ENCODE results near the gene NUCKS1.

NUCKS1 gene

DNA sequence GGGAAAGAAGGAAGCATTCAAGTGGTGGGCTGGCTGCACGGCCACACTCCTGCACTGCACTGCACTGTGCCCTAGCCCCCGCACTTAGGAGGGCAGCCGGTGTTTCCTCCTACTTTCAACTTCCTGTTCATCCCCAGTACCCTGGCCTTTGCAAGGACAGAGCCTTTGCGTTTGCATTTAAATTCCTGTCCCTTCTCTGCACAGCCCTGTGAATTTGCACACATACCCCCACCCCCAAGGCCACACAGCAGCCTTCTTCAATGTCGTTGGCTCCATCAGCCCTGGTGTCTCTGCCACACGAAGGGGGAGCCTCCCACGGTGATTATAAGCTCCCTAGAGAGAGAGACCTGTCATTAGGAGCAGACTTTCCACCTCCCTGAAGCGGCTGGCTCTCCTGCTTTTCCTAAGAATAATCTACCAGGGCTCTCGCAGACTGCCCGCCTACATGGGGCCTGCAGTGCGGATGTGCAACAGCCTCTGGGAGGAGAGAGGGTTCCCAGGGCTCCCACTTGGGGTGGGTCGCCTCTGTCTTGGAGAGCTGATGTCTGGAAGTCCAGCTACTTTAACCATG, 56.5 kb downstream of the NUCKS1 start:
- DNase-seq = no peak

- DNase-seq = no peak
Observed at GRCh38 chr1:205692423-205692822, 57.6 kb downstream of the NUCKS1 start.

DNA sequence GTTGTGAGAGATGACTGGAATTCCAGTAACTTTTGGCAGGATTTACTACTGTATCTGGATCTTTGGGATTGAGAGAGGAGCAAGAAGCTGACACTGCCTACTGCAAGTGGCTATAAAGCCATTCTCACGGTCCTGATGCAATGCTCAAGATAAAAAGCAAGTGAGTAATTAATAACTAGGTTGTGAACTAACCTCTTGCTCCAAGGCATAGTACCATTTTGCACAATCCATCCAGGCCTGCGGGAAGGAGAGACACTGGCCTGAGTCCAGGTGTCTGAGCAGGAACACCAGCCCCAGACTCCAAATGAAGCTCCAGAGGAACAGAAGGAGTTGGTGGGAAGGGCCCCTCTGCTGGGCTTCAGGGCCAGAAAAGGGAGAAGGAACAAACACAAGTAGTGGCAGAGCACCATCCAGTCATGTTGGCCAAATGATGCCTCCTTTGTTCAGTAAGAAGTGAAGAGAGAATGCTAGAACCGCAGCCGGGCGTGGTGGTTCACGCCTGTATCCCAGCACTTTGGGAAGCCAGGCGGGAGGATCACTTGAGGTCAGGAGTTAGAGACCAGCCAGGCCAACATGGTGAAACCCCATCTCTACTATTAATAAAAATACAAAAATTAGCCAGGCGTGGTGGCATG, 59.7 kb downstream of the NUCKS1 start:
- no peak for DNase-seq

- no peak for DNase-seq
Observed at GRCh38 chr1:205689479-205689878, 60.5 kb downstream of the NUCKS1 start.

DNA sequence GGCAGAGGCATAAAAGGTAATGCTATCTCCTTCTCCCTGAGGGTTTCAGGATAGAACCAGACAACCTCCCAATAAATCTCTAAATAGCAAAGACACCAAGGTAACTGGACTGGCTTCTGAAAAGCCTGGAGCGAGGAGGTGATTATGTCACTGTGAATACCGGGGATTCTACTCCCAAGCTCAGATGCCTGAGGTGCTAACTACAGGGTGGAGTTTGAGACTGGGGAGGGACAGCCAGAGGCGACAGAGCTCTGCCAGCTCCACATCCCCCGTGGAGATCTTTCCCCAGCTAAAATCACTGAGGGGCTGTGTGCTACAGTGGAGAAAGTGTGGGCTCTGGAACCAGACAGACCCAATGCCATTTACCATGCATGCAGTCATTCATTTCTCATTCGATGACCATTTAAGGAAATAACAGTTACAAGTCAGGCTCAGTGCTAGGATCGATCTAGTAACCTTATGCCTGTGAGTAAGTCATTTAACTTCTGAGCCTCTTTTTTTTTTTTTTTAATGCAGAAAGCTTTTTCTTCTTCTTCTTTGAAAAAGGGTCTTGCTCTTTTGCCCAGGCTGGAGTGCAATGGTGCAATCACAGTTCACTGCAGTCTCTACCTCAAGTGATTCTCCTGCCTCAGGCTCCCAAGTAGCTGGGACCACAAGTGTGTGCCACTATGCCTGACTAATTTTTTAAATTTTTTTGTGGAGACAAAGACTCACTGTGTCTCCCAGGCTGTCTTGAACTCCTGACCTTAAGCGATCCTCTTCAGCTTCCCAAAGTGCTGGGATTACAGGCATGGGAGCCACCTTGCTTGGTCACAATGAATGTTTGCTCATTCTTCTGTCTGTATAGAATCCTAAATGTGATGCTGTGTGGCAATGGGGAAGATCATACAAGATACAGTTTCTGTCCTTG, 61.6 kb downstream of the NUCKS1 start:
- DNase-seq = no peak

GRCh38 chr1:205687242-205687641, 62.7 kb downstream of the NUCKS1 start:
- no peak for DNase-seq

GRCh38 chr1:205681364-205681763, 68.6 kb downstream of the NUCKS1 start:
- DNase-seq = no peak

DNA sequence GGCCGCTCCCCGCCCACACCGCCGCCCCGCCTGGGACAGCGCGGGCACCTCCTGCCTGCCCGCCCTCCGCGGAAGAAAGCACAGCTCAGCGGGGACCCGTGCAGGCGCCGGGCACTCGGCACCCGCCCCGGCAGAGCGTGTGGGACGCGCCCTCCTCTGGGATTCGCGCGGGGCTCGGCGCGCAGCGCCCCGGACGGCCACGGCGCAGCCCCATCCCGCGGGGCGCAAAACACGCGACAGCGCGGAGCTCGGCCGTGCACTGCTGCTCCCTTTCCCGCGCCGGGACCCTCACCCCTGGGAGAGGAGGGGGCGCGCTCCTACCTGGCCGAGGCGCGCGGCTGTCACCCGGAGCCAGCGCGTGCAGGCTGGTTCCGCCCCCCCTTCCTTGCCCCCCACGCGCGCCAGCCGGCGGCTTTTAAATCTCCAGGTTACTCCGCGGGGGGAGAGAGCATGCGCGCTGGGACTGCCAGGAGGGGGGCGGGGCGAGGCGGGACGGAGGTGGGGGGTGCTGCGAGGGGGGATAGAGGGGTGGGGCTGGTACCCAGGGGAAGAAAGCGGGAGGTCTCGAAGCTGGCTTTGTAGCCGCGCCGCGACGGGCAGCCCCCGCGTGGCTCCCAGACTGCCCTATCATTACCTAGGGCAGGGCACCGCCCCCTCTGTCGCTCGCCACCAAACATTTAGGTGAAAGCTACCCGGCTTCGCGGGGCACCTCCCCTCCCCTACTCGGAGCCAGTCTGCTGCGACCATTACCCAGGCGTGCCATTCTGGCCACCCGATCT, 69.7 kb downstream of the NUCKS1 start, which contains the start of gene SLC45A3:
SLC45A3 (minus strand) TSS at position 437 of the 779 bp plus-strand sequence. CDS start 15,853 bp downstream, outside the sequence.
- DNase-seq = no peak

- DNase-seq = no peak
Observed at GRCh38 chr1:205678286-205679111, 71.5 kb downstream of the NUCKS1 start.

DNA sequence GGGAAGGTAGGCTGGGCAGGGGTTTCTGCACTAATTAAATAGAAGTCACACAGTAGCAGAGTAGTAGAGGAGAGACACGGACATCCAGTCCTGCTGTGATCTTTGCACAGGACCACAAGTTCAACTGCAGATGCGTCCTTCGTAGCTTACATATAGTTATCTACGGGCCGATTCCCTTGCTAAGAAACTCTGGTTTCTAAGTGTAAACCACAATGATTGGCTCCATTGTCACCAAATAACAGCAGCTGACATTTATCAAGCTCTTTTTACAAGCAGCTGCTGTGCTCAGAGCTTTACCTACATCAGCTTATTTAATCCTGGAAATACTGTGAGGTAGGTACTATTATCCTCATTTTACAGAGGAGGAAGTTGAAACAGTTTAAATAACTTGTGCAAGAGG, 72.8 kb downstream of the NUCKS1 start:
- DNase-seq = no peak

- no peak for DNase-seq
Observed at GRCh38 chr1:205676597-205676996, 73.4 kb downstream of the NUCKS1 start.

- DNase-seq = no peak
Observed at GRCh38 chr1:205676002-205676401, 74.0 kb downstream of the NUCKS1 start.

GRCh38 chr1:205675247-205675646, 74.7 kb downstream of the NUCKS1 start:
- no peak for DNase-seq

- DNase-seq = no peak
Observed at GRCh38 chr1:205672970-205673369, 77.0 kb downstream of the NUCKS1 start.

DNA sequence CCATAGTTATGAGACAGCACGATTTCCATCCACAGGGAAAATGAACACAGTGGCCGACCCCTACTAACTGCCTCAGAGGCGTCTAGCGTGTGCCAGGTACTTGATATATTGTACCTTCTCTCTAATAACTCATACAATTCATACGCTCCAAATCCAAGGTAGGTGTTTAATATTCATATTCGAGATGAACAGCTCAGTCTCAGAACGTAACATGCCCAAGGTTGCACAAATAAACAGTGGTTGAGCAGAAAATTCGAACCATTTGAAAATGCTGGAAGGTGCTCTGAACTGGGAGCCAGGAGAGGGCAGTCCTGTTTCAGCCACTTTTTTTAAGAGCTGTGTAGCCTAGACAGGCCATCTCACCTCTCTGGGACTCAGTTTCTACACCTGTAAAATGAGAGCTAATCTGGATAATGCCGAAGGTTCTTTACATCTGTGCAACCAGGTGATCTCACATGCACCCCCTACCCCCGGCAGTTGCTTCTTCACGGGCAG, 77.5 kb downstream of the NUCKS1 start:
- DNase-seq = no peak

GRCh38 chr1:205670611-205671430, 79.2 kb downstream of the NUCKS1 start:
- DNase-seq = no peak

DNA sequence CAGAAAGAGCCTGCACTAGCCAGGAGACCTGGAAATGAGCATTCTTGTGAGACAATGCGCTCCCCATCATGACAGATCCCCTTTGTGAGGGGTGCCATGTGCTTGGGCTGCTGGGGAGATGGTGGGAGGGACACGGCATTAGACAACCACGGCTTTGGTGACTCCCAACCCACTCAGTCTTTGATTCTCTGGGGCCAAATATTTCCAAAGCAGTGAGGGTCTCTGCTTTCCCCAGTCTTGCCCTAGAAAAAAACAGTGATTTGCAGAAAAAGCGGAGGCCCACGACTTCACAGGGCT, 79.9 kb downstream of the NUCKS1 start:
- no peak for DNase-seq

DNA sequence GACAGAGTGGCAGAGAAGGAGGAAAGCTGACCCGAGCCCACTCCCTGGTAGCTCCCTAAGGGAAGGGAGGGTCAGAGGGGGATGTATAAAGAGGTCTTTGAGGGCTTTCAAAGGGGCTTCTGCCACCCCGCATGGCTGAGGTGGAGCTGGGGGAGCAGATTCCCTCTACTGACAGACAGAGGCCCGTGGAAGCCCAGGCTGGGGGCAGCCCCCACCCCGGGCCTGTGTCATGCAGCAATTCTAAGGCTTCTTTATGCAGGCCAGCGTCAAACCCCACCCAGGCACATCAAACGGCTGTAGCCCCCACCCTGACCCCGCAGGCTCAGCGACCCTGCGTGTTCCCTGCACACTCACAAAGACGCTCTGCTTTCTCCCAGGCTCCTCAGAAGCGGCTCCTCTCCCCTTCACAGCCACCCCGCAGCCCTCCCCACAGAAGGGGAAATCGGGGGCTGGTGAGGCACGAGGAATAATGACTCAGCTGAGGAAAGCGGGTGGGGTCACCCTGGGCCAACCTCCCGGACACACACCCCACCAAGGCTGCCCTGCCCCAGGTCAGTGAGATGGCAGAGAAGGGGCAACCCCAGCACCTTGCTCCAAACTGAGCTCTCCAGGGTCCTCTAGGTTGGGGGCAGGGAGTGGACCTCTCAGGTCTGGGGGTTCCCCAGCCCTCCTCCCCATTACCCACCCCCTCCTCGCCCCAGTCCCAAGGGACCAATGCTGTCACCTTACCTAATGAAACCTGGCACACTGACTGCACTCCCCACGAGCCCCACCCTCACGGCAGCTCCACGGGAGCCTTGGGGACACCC, 80.4 kb downstream of the NUCKS1 start:
- DNase-seq = peak; percentile 55

DNA sequence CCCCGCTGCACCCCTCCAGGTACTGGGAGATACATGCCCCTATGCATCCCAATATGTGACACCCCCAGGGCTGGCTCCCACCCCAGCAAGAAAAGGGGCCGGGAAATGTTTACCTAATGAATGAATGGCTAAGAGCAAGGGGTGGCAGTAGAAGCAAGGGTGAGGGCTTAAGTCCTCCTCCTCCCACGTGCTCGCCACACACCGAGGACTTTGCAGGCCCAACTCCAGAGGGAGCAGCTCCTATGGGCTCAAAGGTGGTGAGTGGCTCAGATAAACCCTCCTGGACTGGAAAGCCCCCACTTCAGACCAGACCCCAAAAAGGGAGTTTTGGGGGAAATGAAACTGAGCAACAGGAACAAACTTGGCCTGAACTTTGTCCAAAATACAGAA, 81.0 kb downstream of the NUCKS1 start:
- peak; percentile 36 for DNase-seq

DNA sequence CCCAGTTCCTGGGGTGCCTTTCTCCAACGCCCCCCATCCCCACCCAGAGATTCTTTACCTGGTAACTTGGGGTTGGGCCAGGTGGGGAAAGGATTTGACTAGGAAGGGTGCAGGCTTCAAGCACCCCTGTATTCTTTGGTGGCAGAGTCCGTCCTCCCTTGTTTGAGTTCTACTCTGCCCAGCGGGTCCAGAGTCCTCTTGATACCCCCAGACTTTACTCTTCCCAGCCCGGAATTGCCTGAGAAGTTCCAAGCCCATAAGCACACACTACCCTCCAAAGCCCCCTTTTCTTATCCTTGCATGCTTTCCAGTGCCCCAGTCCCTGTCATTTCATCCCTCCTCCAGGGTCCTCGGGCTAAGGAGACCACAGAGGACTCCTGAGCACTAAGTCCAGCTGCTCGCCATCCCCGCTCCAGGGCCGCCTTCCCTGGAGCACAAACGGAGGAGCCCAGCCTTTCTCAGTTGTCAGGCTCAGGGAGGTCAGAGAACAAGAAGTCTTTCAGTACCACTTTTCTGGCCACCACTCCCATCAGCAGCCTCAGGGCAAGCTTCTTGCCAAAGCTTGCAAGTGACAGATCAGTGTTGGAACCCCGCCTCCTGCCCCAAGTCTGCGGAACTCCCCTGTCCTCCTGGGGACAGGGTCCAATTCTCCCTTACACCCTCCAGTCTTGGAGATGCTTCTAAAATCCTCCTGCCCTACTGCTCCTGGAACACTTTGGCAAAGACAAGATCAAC, 81.9 kb downstream of the NUCKS1 start:
- DNase-seq = no peak

All from suppressor macrophage treated with lipopolysaccharide for 4 hours (primary cell).